ENCODE results near the gene CBL. TPM values are rescaled to one million over a fixed set of nuclear protein-coding genes. Genes with fewer than 3 reads are reported as not detected.

CBL gene
- total and polyA plus RNA-seq, 3 donors from 2014 or later: 58.5 to 65.7 (median 59.3) TPM

DNA sequence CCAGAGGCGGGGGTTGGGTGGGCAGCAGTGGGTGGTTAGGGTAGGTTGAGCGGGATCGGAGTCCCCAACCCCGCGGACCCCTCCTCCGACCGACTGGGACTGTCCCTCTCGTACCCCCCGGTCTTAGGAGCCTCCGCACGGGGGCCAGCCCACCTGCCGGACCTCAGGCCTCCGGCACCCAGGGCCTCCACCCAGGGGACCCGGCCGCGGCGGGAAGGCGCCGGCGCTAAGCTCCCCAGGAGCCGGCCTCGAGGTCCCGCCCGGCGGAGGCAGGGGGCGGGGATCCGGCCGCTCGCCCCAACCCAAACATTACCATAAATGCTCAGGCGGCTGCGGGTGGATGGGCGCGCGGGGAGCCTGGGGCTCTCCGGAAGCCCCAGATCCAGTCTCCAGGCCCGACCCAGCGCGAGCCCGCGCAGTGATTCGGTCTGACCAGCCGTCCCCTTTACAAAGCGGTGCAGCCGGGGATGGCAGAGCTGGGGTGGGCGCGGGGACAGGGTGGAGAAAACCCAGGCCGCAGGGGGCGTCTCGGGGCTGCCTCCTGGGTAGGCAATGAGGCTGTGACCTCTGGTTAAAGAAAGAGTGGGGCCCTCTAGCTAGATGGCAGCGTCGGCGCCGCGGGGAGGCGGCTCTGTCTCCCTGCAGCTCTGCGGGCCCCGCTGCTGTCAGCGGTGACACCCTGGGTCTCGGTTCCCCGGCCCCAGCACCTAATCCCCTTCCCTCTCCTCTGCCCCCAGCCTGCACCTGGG is 114.8 kb downstream of the CBL start:
- TF ChIP-seq POLR2A (IDR thresholded peaks at IDR 0.05): no peak
- TF ChIP-seq, protein P1, sequence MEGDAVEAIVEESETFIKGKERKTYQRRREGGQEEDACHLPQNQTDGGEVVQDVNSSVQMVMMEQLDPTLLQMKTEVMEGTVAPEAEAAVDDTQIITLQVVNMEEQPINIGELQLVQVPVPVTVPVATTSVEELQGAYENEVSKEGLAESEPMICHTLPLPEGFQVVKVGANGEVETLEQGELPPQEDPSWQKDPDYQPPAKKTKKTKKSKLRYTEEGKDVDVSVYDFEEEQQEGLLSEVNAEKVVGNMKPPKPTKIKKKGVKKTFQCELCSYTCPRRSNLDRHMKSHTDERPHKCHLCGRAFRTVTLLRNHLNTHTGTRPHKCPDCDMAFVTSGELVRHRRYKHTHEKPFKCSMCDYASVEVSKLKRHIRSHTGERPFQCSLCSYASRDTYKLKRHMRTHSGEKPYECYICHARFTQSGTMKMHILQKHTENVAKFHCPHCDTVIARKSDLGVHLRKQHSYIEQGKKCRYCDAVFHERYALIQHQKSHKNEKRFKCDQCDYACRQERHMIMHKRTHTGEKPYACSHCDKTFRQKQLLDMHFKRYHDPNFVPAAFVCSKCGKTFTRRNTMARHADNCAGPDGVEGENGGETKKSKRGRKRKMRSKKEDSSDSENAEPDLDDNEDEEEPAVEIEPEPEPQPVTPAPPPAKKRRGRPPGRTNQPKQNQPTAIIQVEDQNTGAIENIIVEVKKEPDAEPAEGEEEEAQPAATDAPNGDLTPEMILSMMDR (IDR thresholded peaks at IDR 0.05): no peak
- Histone ChIP-seq H3K36me3 (ENCODE audit: low read depth, missing control alignments) (no peaks in the 10 kb centered on the region), H3K27me3 (no peaks in the 10 kb centered on the region), H3K4me1 (peaks cover 33% of the 10 kb centered on the region), H3K9me3 (no peaks in the 10 kb centered on the region), H3K27ac (peak overlapping the region; percentile 61 to 80), H3K4me3 (peak overlapping the region; percentile 42 to 63)
- no peak for DNase-seq
- 0 to 5% methylated on average over 4 to 21 of the region's 60 CpGs for WGBS, 2 donors
- intact Hi-C loops (cut with DNase I; ENCODE audit: low total_unique reads): loop anchor here (5.0 kb wide), 1 partner anchor 114 kb away; the partner anchor contains the start of gene CBL

DNA sequence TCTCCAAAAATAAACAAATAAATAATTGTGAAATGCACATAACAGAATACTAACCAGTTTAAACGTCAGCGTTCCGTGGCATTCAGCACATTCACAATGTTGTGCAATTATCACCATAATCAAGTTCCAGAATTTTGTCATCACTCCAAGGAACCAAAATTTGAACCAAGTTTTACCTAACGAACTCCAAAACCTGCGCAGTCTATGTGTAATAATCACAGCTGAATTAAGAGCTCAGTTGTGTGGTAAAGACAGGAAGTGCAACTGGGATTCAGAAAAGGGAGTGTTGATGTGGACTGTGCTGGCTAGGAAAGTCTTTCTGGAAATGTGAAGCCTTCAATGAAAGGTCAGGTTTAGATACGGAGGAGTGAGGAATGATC is 116.2 kb downstream of the CBL start:
- no peak for TF ChIP-seq POLR2A (IDR thresholded peaks at IDR 0.05)
- TF ChIP-seq, protein P1 (IDR thresholded peaks at IDR 0.05): peak in 1 of 3 experiments; percentile 14
- no peak for DNase-seq
- intact Hi-C loops (cut with DNase I; ENCODE audit: low total_unique reads): loop anchor here (5.0 kb wide), 1 partner anchor 115 kb away; the partner anchor contains the start of gene CBL
- Histone ChIP-seq H3K4me3 (no peak overlapping the region), H3K4me1 (peaks cover 23% of the 10 kb centered on the region), H3K27me3 (no peaks in the 10 kb centered on the region), H3K36me3 (ENCODE audit: low read depth, missing control alignments) (no peaks in the 10 kb centered on the region), H3K27ac (peak overlapping the region; percentile 61 to 80), H3K9me3 (no peaks in the 10 kb centered on the region)
- WGBS, 2 donors: 27 to 48% methylated on average over 6 of the region's 6 CpGs

DNA sequence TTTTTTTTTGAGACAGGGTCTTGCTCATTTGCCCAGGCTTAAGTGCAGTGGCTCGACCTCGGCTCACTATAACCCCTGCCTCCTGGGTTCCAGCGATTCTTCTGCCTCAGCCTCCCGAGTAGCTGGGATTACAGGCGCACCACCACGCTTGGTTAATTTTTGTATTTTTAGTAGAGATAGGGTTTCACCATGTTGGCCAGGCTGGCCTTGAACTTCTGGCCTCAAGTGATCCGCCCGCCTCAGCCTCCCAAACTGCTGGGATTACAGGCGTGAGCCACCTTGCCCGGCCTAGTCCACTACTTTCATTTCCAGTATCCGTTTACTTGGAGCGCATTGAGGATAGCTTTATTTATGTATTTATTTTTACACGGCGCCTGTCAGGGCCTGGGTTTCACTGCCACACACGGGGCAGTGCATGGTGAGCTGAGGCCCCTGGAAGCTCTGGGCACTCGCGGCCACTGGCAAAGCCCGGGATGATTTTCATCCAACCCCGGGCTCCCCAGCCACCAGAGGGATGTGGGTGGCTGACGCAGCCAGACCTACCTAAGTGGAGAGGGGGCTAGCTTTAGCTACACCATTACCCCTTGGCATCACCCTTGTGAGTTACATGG is 116.9 kb downstream of the CBL start:
- intact Hi-C loops (cut with DNase I; ENCODE audit: low total_unique reads): loop anchor here (5.0 kb wide), 1 partner anchor 116 kb away; the partner anchor contains the start of gene CBL
- Histone ChIP-seq H3K27me3 (no peaks in the 10 kb centered on the region), H3K4me1 (peaks cover 18% of the 10 kb centered on the region), H3K9me3 (no peaks in the 10 kb centered on the region), H3K4me3 (no peak overlapping the region), H3K36me3 (ENCODE audit: low read depth, missing control alignments) (no peaks in the 10 kb centered on the region), H3K27ac (no peak overlapping the region)
- TF ChIP-seq, protein P1 (IDR thresholded peaks at IDR 0.05): no peak
- no peak for TF ChIP-seq POLR2A (IDR thresholded peaks at IDR 0.05)
- no peak for DNase-seq
- WGBS, 2 donors: 77 to 79% methylated on average over 19 to 20 of the region's 20 CpGs

DNA sequence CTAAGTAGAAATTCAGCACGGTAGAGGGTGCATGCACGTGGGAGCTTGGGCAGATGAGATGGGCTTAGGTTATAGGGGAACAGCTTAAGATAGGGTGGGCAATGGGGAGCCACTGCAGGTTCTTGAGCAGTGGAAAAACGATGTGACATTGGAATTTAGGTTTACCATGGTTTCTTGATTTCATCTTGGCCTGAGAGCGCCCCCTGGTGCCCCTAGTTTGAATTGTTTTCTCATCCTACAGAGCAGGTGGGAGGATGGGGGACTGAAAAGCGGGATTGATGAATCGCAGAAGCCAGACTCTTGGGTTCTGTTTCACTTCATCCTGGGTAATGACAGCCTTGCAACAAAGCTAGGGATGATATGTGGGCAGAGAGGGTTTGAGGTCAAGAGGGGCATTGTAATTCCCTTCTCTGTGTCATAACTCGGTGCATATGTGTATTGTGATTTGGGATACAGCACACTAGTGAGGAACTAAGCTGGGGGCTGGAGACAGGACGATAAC is 117.4 kb downstream of the CBL start:
- Histone ChIP-seq H3K9me3 (no peaks in the 10 kb centered on the region), H3K36me3 (ENCODE audit: low read depth, missing control alignments) (no peaks in the 10 kb centered on the region), H3K27ac (no peak overlapping the region), H3K4me1 (peaks cover 18% of the 10 kb centered on the region), H3K27me3 (no peaks in the 10 kb centered on the region), H3K4me3 (no peak overlapping the region)
- intact Hi-C loops (cut with DNase I; ENCODE audit: low total_unique reads): loop anchor here (5.0 kb wide), 1 partner anchor 116 kb away; the partner anchor contains the start of gene CBL
- 17 to 28% methylated on average over 8 of the region's 8 CpGs for WGBS, 2 donors
- DNase-seq: peak; percentile 90
- TF ChIP-seq POLR2A (IDR thresholded peaks at IDR 0.05): no peak
- TF ChIP-seq, protein P1 (IDR thresholded peaks at IDR 0.05): peak; percentile 64 to 87 (median 84)
